ENCODE data around the gene POC1A.
A peak's percentile ranks its signal among the peaks of the same experiment; 100 is the strongest.
"Not testable (repeated sequence)": the region's sequence is repeated elsewhere in the genome, so short reads cannot be mapped to it uniquely, and the experiment has no call there.

POC1A gene

DNA sequence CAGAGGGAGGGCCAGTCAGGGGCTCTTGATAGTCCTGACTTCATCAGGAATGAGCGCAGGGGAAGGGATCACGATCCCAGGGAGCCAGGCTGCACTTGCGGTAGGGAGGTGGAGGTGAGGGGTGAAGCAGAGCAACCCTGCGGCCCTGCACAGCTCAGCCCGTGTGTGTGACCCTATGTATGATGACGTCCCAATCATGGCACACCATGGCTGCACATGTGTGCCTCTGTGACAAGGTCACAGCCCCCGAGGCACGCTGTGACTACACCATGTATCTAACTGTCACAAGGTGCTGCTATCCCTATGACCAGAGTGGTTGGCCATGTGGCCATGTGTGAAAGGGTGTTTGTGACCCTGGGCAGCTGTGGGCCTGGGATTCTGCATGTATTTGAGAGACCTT is 30.5 kb upstream of the POC1A start:
- H3K4me3 ChIP-seq (ENCODE audit: low read depth in 1 of 5, low read length in 5 of 5): no peak overlapping the region
- no peaks in the 10 kb centered on the region for H3K27me3 ChIP-seq (ENCODE audit: control insufficient read depth in 5 of 5, insufficient read depth in 4 of 5, low read length in 5 of 5)
- H3K36me3 ChIP-seq (ENCODE audit: control insufficient read depth in 5 of 5, insufficient read depth in 5 of 5, low read length in 5 of 5): no peaks in the 10 kb centered on the region
- peaks cover 2 to 27% (median 21%) of the 10 kb centered on the region in 5 donors for H3K4me1 ChIP-seq (ENCODE audit: control insufficient read depth in 5 of 5, insufficient read depth in 5 of 5, low read length in 5 of 5)
- H3K9ac ChIP-seq (ENCODE audit: low read length in 5 of 5): no peak overlapping the region
- H3K9me3 ChIP-seq (ENCODE audit: control insufficient read depth in 5 of 5, low read length in 5 of 5): no peaks in the 10 kb centered on the region
- H3K27ac ChIP-seq (ENCODE audit: low read depth, low read length): no peak overlapping the region

DNA sequence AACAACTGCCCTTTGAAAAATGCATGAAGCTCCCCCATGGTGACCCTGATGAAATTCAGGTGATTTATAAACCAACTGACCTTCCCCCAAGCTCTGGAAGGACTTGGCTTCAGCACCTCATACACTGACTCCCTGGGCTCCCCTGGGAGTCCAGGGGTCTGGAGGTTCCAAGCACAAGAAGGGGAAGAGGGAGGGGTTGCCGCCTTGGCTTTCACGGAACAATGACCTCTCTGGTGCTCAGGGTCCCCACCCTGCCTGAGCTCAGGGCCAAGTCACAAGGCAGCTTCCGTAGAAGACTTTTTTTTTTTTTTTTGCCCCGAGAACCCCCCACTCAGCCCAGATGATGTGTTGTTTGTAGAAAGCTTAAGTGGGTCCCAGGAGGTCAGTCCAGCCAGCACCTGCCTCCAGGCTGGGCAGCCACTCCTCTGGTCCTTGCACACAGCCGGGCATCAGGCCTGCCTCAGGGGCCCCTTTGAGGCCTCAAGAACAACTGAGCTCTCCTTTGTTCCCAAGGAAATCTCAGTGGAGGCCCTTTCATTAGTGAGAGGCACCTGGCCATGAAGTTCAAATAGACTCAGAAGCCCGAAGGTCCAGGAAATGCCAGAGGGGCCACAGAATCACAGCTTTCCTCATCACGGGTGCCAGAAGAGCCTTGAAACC is 29.7 kb upstream of the POC1A start:
- no peaks in the 10 kb centered on the region for H3K9me3 ChIP-seq (ENCODE audit: control insufficient read depth in 5 of 5, low read length in 5 of 5)
- no peaks in the 10 kb centered on the region for H3K36me3 ChIP-seq (ENCODE audit: control insufficient read depth in 5 of 5, insufficient read depth in 5 of 5, low read length in 5 of 5)
- no peak overlapping the region for H3K4me3 ChIP-seq (ENCODE audit: low read depth in 1 of 5, low read length in 5 of 5)
- H3K27me3 ChIP-seq (ENCODE audit: control insufficient read depth in 5 of 5, insufficient read depth in 4 of 5, low read length in 5 of 5): no peaks in the 10 kb centered on the region
- peaks cover 2 to 23% (median 20%) of the 10 kb centered on the region in 5 donors for H3K4me1 ChIP-seq (ENCODE audit: control insufficient read depth in 5 of 5, insufficient read depth in 5 of 5, low read length in 5 of 5)
- H3K9ac ChIP-seq (ENCODE audit: low read length in 5 of 5): no peak overlapping the region
- no peak overlapping the region for H3K27ac ChIP-seq (ENCODE audit: low read depth, low read length)

DNA sequence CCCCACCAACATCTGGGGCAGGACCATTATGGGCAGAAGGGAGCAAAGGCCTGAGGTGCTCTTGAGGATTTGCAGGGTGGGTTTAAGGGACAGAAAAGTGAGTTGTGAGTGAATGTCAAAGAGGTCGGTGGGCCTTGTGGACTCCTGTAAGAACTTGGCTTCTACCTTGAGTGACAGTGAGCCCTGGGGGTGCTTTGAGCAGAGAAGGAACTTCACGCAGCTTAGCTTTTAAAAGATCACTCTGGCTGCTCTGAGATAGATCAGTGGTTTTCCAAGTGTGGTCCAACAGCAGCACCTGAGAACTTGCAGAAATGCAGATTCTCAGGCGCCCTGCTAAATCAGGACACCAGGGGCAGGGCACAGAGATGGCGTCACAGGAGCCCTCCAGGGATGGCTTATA is 28.5 kb upstream of the POC1A start:
- Histone ChIP-seq H3K9ac (ENCODE audit: low read length in 5 of 5) (no peak overlapping the region), H3K27me3 (ENCODE audit: control insufficient read depth in 5 of 5, insufficient read depth in 4 of 5, low read length in 5 of 5) (no peaks in the 10 kb centered on the region), H3K4me1 (ENCODE audit: control insufficient read depth in 5 of 5, insufficient read depth in 5 of 5, low read length in 5 of 5) (peaks cover 2 to 28% (median 23%) of the 10 kb centered on the region in 5 donors), H3K36me3 (ENCODE audit: control insufficient read depth in 5 of 5, insufficient read depth in 5 of 5, low read length in 5 of 5) (no peaks in the 10 kb centered on the region), H3K4me3 (ENCODE audit: low read depth in 1 of 5, low read length in 5 of 5) (no peak overlapping the region), H3K9me3 (ENCODE audit: control insufficient read depth in 5 of 5, low read length in 5 of 5) (no peaks in the 10 kb centered on the region), H3K27ac (ENCODE audit: low read depth, low read length) (no peak overlapping the region)

DNA sequence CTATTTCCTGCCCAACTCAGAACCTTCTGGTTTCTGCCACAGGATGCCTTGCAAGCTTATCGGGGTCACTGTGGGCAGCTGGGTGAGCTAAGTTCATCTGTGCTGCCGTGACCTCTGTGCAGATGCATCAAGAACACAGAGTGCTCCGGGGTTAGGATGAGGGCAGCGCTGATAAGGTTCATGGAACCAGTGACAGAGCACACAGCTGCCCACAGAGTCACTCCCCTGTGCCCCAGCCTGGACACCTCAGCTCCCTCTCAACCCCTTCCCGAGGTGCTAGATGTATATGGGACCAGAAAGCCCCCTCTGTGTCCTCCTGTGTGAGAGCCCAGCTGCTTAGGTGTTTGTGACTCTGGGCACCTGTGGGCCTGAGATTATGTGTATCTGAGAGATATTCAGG is 28.0 kb upstream of the POC1A start:
- Histone ChIP-seq H3K27me3 (ENCODE audit: control insufficient read depth in 5 of 5, insufficient read depth in 4 of 5, low read length in 5 of 5) (no peaks in the 10 kb centered on the region), H3K4me3 (ENCODE audit: low read depth in 1 of 5, low read length in 5 of 5) (no peak overlapping the region), H3K9ac (ENCODE audit: low read length in 5 of 5) (peak overlapping the region in 1 of 5 donors; percentile 11), H3K4me1 (ENCODE audit: control insufficient read depth in 5 of 5, insufficient read depth in 5 of 5, low read length in 5 of 5) (peaks cover 4 to 33% (median 28%) of the 10 kb centered on the region in 5 donors), H3K27ac (ENCODE audit: low read depth, low read length) (no peak overlapping the region), H3K9me3 (ENCODE audit: control insufficient read depth in 5 of 5, low read length in 5 of 5) (no peaks in the 10 kb centered on the region), H3K36me3 (ENCODE audit: control insufficient read depth in 5 of 5, insufficient read depth in 5 of 5, low read length in 5 of 5) (no peaks in the 10 kb centered on the region)

DNA sequence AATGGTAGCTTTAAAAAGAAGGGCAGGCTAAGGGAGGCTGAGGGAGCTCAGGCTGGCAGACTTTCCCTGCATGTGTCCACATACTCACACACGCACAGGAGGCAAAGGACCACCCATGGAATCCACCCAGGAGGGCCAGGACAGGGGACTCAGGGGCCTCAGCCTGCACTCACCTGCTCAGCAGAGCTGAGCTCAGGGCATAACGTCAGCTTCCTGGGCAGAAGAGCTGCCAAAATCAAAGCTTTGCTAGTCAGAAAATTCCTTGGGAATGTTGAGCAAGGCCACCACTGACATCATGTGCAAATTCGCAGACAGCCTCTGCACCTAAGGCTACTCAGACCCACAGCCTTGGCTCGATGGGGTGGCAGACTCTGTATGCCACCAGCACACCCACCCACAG is 27.3 kb upstream of the POC1A start:
- Histone ChIP-seq H3K4me1 (ENCODE audit: control insufficient read depth in 5 of 5, insufficient read depth in 5 of 5, low read length in 5 of 5) (peaks cover 8 to 39% (median 35%) of the 10 kb centered on the region in 5 donors), H3K9ac (ENCODE audit: low read length in 5 of 5) (peak overlapping the region in 1 of 5 donors; percentile 11), H3K27ac (ENCODE audit: low read depth, low read length) (no peak overlapping the region), H3K36me3 (ENCODE audit: control insufficient read depth in 5 of 5, insufficient read depth in 5 of 5, low read length in 5 of 5) (no peaks in the 10 kb centered on the region), H3K9me3 (ENCODE audit: control insufficient read depth in 5 of 5, low read length in 5 of 5) (no peaks in the 10 kb centered on the region), H3K27me3 (ENCODE audit: control insufficient read depth in 5 of 5, insufficient read depth in 4 of 5, low read length in 5 of 5) (no peaks in the 10 kb centered on the region), H3K4me3 (ENCODE audit: low read depth in 1 of 5, low read length in 5 of 5) (no peak overlapping the region)

DNA sequence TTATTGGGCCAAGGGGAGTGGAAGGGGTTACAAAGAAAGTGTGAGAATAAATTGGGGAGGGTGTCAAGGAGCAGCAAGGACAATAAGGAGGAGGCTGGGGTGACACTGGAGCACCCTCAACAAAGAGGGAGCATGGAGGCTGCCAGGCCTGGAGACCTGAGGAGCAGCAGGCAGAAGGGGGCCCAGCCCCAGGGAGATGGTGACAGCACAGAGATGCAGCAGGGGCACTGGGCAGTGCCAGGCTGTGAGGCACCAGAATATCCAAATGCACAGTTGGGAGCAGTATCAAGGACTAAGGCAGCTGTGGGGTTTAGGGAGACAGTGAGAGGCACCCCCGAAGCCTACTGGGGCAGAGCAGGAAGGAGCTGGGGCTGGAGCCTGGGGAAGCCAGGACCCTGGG is 24.3 kb upstream of the POC1A start:
- peaks cover 7 to 35% (median 27%) of the 10 kb centered on the region in 5 donors for H3K4me1 ChIP-seq (ENCODE audit: control insufficient read depth in 5 of 5, insufficient read depth in 5 of 5, low read length in 5 of 5)
- H3K36me3 ChIP-seq (ENCODE audit: control insufficient read depth in 5 of 5, insufficient read depth in 5 of 5, low read length in 5 of 5): no peaks in the 10 kb centered on the region
- H3K27ac ChIP-seq (ENCODE audit: low read depth, low read length): no peak overlapping the region
- H3K9me3 ChIP-seq (ENCODE audit: control insufficient read depth in 5 of 5, low read length in 5 of 5): no peaks in the 10 kb centered on the region
- no peak overlapping the region for H3K4me3 ChIP-seq (ENCODE audit: low read depth in 1 of 5, low read length in 5 of 5)
- no peaks in the 10 kb centered on the region for H3K27me3 ChIP-seq (ENCODE audit: control insufficient read depth in 5 of 5, insufficient read depth in 4 of 5, low read length in 5 of 5)
- peak overlapping the region in 1 of 5 donors; percentile 2 for H3K9ac ChIP-seq (ENCODE audit: low read length in 5 of 5)

DNA sequence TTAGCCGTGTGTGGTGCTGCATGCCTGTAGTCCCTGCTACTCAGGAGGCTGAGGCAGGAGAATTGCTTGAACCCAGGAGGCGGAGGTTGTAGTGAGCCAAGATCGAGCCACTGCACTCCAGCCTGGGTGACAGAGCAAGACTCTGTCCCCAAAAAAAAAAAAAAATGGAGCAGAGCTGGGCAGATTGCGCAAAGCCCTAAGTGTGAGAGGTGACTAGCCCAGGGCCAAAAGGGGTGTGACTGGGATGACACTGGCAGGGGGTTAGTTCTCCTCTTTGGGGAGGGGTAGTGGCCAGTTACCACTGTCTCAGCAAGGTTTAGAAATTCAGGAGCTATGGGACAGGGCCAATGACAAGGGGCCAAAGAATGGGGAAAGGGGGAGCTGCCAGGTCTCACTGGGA is 23.9 kb upstream of the POC1A start:
- not testable (repeated sequence) for H3K36me3 ChIP-seq (ENCODE audit: control insufficient read depth in 5 of 5, insufficient read depth in 5 of 5, low read length in 5 of 5); H3K4me3 ChIP-seq (ENCODE audit: low read depth in 1 of 5, low read length in 5 of 5); H3K27me3 ChIP-seq (ENCODE audit: control insufficient read depth in 5 of 5, insufficient read depth in 4 of 5, low read length in 5 of 5); H3K9me3 ChIP-seq (ENCODE audit: control insufficient read depth in 5 of 5, low read length in 5 of 5)
- Histone ChIP-seq H3K4me1 (ENCODE audit: control insufficient read depth in 5 of 5, insufficient read depth in 5 of 5, low read length in 5 of 5) (peaks cover 7 to 36% (median 27%) of the 10 kb centered on the region in 5 donors), H3K27ac (ENCODE audit: low read depth, low read length) (peak overlapping the region; percentile 30), H3K9ac (ENCODE audit: low read length in 5 of 5) (peak overlapping the region in 2 of 5 donors; percentile 2 to 13)

DNA sequence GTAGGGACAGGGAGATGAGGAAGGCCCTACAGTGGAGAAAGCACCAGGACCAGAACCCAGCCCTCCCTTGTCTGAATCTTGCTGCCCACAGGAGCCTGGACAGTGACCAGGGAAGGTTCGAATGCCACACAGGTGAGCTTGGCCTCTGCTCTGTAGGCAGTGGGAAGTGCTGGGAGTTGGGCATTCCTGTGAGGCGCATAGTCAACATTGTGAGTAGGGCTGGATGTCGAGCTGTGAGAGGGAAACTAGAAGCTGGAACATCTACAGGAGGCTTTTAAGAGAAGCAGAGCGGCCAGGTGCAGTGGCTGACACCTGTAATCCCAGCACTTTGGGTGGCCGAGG is 23.4 kb upstream of the POC1A start:
- Histone ChIP-seq H3K4me3 (ENCODE audit: low read depth in 1 of 5, low read length in 5 of 5) (no peak overlapping the region), H3K27ac (ENCODE audit: low read depth, low read length) (peak overlapping the region; percentile 30), H3K9ac (ENCODE audit: low read length in 5 of 5) (peak overlapping the region in 1 of 5 donors; percentile 13), H3K4me1 (ENCODE audit: control insufficient read depth in 5 of 5, insufficient read depth in 5 of 5, low read length in 5 of 5) (peaks cover 7 to 38% (median 31%) of the 10 kb centered on the region in 5 donors), H3K9me3 (ENCODE audit: control insufficient read depth in 5 of 5, low read length in 5 of 5) (no peaks in the 10 kb centered on the region), H3K27me3 (ENCODE audit: control insufficient read depth in 5 of 5, insufficient read depth in 4 of 5, low read length in 5 of 5) (no peaks in the 10 kb centered on the region), H3K36me3 (ENCODE audit: control insufficient read depth in 5 of 5, insufficient read depth in 5 of 5, low read length in 5 of 5) (no peaks in the 10 kb centered on the region)

DNA sequence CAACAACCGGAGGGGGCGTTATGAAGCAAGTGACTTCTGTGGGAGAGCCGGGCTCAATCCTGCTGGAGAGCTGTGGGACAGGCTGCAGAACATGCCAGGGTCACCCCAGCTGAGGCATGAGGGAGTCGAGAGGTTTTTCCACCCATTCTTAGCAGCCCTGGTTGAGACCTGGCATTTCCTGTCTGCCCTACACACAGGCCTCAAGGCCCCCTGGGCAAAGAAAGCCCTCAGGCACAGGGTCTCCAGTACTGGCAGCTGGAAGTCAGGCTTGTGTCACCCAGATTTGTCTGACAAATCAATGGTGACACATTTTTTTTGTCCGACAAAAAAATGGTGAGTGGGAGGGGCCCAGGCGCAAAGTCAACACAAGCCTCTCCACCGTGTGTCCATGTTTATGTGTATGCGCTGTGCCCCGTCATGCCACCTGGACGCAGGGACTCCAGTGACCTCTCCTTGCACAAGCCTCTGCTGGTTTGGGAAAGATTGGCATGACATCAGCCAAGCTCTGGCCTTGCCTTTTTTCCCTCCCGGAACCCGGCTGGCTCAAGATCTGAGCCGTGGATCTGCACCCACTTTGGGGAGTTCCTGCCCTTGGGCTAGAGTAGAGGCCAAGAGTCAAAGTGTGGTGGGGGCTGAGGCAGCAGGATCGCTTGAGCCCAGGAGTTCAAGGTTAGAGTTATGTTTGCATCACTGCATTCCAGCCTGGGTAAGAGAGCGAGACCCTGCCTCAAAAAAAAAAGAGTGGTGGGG is 22.9 kb upstream of the POC1A start:
- Histone ChIP-seq H3K9ac (ENCODE audit: low read length in 5 of 5) (peak overlapping the region in 1 of 5 donors; percentile 13), H3K9me3 (ENCODE audit: control insufficient read depth in 5 of 5, low read length in 5 of 5) (no peaks in the 10 kb centered on the region), H3K36me3 (ENCODE audit: control insufficient read depth in 5 of 5, insufficient read depth in 5 of 5, low read length in 5 of 5) (no peaks in the 10 kb centered on the region), H3K27me3 (ENCODE audit: control insufficient read depth in 5 of 5, insufficient read depth in 4 of 5, low read length in 5 of 5) (no peaks in the 10 kb centered on the region), H3K27ac (ENCODE audit: low read depth, low read length) (peak overlapping the region; percentile 30), H3K4me3 (ENCODE audit: low read depth in 1 of 5, low read length in 5 of 5) (no peak overlapping the region), H3K4me1 (ENCODE audit: control insufficient read depth in 5 of 5, insufficient read depth in 5 of 5, low read length in 5 of 5) (peaks cover 7 to 37% (median 28%) of the 10 kb centered on the region in 5 donors)

DNA sequence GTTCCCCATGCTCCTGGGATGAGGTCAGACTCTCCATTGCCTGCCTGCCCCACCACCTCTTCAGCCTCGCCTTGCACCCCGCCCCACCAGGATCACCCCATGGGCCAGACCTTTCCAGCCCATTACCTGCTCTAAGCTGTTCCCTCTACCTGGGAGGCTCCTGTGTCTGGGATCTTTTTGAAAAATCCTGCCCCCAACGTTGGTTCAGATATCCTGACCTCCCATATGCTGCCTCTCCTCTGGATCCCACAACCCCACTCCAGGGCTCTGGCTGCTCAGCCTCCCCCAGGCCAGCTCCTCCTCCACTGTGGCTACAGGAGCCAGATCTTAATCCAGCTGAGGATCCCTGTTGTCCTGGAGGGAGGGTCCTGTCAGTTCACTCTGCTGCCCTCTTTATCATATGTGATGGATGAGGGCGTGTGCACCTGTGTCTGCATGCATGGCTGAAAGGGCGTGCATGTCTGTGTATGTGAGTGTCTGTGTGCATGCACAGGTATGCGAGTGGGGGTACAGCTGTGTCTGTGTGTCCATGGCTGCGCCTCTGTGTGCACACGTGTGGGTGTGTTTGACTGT is 22.0 kb upstream of the POC1A start:
- Histone ChIP-seq H3K9ac (ENCODE audit: low read length in 5 of 5) (no peak overlapping the region), H3K4me3 (ENCODE audit: low read depth in 1 of 5, low read length in 5 of 5) (no peak overlapping the region), H3K36me3 (ENCODE audit: control insufficient read depth in 5 of 5, insufficient read depth in 5 of 5, low read length in 5 of 5) (no peaks in the 10 kb centered on the region), H3K9me3 (ENCODE audit: control insufficient read depth in 5 of 5, low read length in 5 of 5) (no peaks in the 10 kb centered on the region), H3K27me3 (ENCODE audit: control insufficient read depth in 5 of 5, insufficient read depth in 4 of 5, low read length in 5 of 5) (no peaks in the 10 kb centered on the region), H3K27ac (ENCODE audit: low read depth, low read length) (no peak overlapping the region), H3K4me1 (ENCODE audit: control insufficient read depth in 5 of 5, insufficient read depth in 5 of 5, low read length in 5 of 5) (peaks cover 7 to 28% (median 19%) of the 10 kb centered on the region in 5 donors)

All from subcutaneous abdominal adipose tissue (tissue), 5 donors.